HG02885 (cell line): Measurements from ENCODE around the gene MGAT4C.
A peak's percentile ranks its signal among the peaks of the same experiment; 100 is the strongest.

ENCODE experiments used
- ATAC-seq: cut with Tn5 transposase; IDR thresholded peaks from one replicate; pipeline ENCODE4 v1.9.1; 2021; ENCODE audit warnings: mild to moderate bottlenecking; ENCODE audit not compliant: unreplicated experiment, poor library complexity

Gene MGAT4C

GRCh38 chr12:85996280-85996679 is 259.9 kb downstream of the MGAT4C start:
- no peak for ATAC-seq

DNA sequence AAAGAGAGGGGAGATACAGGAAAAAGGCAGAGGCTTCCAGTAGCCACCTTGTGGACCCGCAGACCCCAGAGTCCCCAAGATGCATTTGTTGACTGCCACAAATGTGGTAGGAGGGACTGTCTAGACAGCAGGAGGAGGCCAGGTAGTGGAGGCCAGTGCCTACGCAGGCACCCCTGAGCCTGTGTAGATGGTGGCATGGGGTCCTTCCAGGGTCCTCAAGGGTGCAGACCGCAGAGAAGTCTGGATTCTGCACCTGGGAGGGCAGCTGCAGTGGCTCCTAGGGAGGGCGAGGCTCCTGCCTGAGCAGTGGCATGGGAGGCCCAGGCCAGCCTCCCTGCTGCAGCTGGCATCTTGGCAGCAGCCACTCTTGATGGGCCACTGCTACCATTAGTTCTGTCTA is 262.4 kb downstream of the MGAT4C start:
- ATAC-seq = no peak

GRCh38 chr12:85985996-85986395 is 270.2 kb downstream of the MGAT4C start:
- no peak for ATAC-seq

- no peak for ATAC-seq
Measured at GRCh38 chr12:85983601-85984000, 272.6 kb downstream of the MGAT4C start.

DNA sequence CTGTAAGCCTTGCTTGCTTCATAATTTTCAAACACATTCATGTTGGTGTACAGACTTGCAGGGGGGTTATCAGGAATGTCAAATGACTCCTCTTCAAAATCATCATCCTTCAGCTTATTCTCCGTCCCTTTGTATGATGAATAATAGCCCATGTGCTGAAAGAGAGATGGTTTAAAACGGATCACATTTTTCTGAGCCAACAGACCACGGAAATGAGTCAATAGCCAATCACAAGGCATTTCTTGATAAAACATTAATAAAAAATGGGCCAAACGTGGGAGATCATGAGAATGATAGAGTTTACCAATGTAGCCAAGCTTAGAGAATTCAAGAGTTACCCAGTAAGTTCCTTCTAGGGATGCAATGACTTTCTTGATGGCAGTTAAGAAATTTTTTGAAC is 276.6 kb downstream of the MGAT4C start:
- no peak for ATAC-seq

DNA sequence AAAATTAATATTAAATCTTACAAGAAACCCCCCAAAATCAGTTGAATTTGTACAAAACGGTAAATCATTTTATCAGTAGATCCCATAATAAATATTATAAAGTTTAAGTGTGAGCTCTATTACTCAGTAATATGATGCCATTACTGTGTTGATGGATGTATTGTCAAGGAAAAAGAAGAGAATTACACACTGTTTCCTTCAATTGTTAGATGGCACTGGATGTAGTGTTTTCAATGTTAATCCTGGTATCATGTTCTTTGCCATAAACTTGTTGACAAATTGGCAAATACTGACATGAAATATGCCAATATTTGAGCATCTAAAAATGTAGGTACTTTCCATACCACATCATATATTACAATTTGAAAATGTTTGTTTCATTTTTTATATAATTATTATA is 280.5 kb downstream of the MGAT4C start:
- ATAC-seq = no peak

GRCh38 chr12:85971800-85972199 is 284.4 kb downstream of the MGAT4C start:
- no peak for ATAC-seq

DNA sequence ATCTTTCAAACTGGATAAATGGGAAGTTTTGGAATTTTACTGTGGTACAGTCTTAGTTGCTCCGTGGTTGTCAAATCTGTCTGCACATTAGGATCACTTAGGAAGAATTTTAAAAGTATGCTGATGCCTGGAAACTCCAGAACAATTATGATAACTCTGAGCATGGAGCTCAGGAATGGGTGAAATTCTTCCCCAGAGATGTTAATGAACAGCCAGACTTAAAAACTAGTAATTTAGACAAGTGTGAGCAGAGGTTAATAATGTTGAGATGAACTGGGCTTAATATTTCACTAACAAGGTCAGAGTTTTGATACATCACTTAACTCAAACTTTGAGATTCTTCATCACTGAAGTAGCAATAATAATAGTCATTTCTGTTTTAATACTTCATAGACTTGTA is 287.6 kb downstream of the MGAT4C start:
- ATAC-seq = no peak

- ATAC-seq = no peak
Measured at GRCh38 chr12:85963326-85963725, 292.9 kb downstream of the MGAT4C start.

- ATAC-seq = no peak
Measured at GRCh38 chr12:85956081-85956480, 300.1 kb downstream of the MGAT4C start.

DNA sequence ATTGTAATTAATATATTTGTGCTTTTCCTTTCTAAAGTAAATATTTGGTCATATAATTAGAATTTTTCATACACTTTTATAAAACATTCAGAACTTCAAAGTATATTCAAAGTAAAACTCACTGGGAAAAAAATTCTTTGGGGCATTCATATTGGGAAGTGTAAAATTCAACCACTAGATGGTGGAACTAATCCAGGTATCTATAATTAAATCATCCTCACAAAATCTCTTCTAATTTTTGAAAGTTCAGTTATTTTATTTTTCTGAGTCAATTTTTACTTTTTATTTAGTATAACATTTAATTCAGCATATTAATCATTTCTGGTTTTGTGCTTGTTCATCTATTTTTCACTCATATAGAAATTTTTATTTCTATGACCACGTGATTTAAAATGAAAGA is 301.1 kb downstream of the MGAT4C start:
- ATAC-seq = no peak

DNA sequence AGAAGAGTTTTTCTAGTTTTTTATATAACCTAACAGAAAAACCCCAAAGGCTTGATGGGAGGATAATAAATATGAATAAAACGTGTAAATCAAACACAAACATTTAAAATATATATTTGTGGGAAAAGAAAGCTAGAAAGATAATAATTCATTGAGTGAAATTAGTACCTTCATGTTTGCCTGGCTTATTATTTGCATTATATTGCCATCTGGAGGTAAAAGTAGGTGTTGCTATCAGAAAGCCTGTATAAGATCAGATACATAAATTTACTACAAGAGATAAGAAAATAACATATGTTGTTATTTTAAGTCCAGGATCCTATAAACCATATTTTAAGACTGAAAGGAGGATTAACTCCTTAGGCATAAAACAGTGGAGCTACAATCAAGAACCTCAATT is 304.4 kb downstream of the MGAT4C start:
- no peak for ATAC-seq

GRCh38 chr12:85949253-85949652 is 306.9 kb downstream of the MGAT4C start:
- ATAC-seq = no peak

GRCh38 chr12:85948340-85948739 is 307.9 kb downstream of the MGAT4C start:
- no peak for ATAC-seq

GRCh38 chr12:85947286-85947685 is 308.9 kb downstream of the MGAT4C start:
- no peak for ATAC-seq

GRCh38 chr12:85946375-85946774 is 309.8 kb downstream of the MGAT4C start:
- no peak for ATAC-seq

GRCh38 chr12:85927166-85927565 is 329.0 kb downstream of the MGAT4C start:
- no peak for ATAC-seq

- ATAC-seq = no peak
Measured at GRCh38 chr12:85923767-85924331, 332.3 kb downstream of the MGAT4C start.

GRCh38 chr12:85920324-85920947 is 335.8 kb downstream of the MGAT4C start:
- ATAC-seq = peak; percentile 76
